ENCODE measurements around the gene URAD.

DNA sequence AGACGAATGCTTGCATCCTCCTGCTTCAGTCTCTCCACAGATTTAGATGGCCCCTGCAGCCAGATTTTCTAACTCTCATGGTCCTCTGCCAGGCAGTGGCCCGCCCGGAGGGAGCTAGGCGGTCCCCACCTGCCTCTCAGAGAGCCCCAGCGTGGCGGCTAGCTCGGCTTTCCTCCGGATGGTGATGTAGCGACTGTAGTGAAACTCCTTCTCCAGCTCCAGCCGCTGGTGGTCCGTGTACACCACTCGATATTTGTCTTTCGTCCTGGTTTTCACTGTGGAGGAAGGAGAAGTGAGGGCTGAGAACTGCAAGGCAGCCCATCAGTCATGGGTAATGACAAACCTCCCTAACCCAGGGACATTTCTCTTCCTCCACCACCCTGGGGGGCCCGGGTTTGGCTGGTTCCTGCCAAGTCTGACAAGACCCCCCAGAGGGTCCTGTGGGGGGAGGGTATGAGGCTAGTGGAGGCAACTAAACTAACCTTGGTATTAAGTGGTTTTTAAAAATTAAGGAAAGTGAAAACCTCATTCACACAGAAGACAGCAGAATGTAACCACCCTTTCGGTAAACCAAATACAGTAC, 23.7 kb downstream of the URAD start:
- TF ChIP-seq, protein P1, sequence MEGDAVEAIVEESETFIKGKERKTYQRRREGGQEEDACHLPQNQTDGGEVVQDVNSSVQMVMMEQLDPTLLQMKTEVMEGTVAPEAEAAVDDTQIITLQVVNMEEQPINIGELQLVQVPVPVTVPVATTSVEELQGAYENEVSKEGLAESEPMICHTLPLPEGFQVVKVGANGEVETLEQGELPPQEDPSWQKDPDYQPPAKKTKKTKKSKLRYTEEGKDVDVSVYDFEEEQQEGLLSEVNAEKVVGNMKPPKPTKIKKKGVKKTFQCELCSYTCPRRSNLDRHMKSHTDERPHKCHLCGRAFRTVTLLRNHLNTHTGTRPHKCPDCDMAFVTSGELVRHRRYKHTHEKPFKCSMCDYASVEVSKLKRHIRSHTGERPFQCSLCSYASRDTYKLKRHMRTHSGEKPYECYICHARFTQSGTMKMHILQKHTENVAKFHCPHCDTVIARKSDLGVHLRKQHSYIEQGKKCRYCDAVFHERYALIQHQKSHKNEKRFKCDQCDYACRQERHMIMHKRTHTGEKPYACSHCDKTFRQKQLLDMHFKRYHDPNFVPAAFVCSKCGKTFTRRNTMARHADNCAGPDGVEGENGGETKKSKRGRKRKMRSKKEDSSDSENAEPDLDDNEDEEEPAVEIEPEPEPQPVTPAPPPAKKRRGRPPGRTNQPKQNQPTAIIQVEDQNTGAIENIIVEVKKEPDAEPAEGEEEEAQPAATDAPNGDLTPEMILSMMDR (IDR thresholded peaks at IDR 0.05; ENCODE audit: low read depth, low read length) = no peak
- TF ChIP-seq POLR2A (IDR thresholded peaks at IDR 0.05; ENCODE audit: extremely low read depth, insufficient read length) = no peak

All from NB4 (cell line).